GM12873 (cell line): Measurements from ENCODE around the gene ZFPL1.

Experiments
- TF ChIP-seq, protein P1 (sequence below): IDR thresholded peaks from 2 replicates; pipeline ENCODE4 v1.5.1; 2012; ENCODE audit warnings: low read depth, mild to moderate bottlenecking, moderate library complexity, low read length, control low read depth; ENCODE audit not compliant: insufficient read depth; ENCODE audit errors: missing control alignments

ZFPL1 gene

DNA sequence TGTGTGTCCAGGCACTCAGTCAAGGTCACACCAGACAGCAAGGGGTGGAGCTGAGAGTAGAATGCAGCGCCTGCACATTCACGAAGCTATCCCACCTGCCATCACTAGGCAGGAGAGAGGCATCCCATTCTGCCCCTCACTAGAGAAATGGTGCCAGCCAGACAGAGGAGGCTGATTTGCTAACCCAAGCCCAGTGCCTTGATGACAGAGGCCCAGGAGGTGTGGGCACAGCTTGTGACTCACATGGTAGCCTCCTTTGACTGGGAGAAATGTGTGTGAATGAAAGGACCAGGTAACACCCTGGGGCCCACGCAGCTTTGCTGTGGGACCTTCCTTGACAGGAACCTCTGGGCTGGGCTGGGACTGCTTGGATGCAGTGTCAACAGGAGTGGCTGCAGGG lies 20.5 kb upstream of the ZFPL1 start:
- TF ChIP-seq, protein P1, sequence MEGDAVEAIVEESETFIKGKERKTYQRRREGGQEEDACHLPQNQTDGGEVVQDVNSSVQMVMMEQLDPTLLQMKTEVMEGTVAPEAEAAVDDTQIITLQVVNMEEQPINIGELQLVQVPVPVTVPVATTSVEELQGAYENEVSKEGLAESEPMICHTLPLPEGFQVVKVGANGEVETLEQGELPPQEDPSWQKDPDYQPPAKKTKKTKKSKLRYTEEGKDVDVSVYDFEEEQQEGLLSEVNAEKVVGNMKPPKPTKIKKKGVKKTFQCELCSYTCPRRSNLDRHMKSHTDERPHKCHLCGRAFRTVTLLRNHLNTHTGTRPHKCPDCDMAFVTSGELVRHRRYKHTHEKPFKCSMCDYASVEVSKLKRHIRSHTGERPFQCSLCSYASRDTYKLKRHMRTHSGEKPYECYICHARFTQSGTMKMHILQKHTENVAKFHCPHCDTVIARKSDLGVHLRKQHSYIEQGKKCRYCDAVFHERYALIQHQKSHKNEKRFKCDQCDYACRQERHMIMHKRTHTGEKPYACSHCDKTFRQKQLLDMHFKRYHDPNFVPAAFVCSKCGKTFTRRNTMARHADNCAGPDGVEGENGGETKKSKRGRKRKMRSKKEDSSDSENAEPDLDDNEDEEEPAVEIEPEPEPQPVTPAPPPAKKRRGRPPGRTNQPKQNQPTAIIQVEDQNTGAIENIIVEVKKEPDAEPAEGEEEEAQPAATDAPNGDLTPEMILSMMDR = no peak

DNA sequence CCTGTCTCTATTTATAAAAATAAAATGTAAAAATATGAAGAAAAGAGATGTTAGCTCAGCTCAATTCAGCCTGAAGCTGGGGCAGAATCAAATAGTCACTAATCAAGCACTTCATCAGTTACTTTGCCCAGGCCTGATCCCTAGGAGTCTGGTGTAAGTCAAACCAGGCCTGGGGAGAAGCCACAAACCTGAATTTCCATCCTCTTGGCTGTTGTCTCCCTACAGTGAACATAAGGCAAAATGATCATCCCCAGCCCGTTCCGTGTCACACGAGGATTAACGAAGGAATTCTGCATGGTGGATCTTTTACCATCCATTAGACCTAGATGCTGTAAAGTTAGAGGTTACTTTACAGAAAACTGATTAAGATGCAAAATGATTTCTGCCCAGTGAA lies 19.2 kb upstream of the ZFPL1 start:
- TF ChIP-seq, protein P1 = no peak

DNA sequence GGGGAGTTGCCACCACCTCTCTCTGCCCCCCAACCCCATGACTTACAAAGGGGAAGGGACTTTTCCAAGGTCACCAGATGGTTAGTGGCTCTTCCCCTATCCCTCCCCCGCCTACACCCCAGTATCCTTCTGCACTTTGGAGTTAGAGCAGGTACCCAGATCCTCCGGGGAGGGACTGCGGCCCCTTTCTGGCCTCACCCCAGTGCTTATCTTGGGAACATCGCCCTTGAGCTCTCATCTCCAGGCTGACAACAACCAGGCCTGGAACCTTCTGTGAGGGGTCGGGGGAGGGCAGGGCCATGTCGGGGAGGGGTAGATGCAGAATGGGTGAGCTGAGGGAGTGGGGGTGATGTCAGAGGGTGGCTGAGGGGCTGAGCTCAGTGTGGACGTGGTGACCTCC lies 18.2 kb upstream of the ZFPL1 start:
- TF ChIP-seq, protein P1 = no peak

DNA sequence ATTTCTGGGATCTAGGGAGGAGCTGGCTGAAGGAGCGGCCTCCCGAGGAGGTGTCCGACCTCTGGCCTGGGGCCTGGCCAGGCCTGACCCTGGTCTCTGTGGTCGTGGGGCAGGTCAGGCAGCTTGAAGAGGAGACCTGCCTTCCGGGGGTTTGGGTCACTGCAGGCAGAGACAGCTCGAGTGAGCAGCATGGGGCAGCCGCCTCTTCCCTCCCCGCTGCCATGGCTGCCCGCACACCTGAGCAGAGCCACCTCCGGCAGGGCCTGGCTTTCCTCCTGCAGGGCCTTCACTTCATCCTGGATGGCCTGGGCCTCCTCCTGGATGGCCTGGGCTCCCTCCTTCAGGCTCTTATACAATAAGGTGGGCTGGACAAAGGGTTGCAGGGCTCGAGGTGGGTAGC lies 17.7 kb upstream of the ZFPL1 start:
- TF ChIP-seq, protein P1 = no peak

DNA sequence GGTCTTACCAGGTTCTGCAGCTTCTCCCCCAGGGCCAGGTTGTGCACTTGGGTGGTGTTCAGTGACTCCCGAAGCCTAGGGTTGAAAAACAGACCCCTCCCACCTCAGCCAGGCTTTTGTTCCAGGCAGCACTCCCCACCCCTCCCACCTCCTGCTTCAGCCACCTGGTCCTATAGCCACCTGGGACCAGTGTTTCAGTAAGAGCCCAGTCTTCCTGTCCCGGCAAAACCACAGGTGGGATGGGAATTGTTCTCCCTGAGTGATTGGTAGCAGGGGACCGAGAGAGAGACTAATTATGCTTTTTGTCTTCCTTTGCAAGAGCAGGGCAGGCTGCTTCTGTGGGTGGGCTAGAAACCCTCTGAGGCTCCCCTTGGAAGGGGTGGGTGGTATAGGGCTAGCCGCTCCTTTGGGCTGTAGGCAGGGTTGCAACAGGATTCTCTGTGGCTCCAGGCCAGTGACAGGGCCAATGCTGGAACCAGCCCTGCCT lies 17.2 kb upstream of the ZFPL1 start:
- TF ChIP-seq, protein P1 = no peak

DNA sequence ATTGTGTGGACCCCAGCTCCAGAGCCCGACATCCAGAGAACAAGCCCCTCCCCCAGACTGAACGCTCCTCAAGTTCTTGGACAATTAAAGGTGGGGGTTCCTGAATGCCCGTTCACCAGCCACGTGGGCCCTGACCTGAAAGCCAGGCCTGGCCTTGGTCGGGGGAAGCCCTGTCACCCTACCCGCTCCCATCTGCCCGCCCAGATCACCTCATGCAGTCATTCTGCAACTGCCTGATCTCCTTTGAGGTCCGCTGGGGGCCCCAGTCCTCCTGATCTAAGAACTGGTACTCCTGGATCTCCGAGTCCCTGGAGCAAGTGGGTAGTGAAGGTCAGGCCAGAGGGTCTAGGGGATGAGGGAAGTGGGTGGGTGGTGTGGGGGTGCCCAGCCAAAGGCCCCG lies 16.6 kb upstream of the ZFPL1 start:
- TF ChIP-seq, protein P1 = no peak

DNA sequence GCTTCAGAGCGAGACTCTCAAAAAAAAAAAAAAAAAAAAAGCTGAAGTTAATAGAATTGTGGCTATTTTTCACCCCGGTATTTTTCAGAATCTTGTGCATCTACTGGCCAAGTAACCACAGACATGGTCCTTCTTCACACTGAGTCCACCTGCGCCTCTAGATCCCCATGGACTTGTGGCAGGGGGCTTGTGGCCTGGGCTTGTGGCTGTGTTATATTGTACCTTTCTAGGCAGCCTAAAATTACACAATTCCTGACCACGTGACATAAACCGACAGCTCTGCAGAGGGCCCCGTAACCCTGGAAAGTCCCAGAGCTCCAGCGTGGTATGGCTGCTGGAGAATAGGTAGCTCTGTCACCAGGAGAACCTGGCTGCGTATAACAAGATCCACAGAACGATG lies 14.8 kb upstream of the ZFPL1 start:
- TF ChIP-seq, protein P1 = no peak
